K562 (cell line): ENCODE results near the gene KSR2. TPM values are rescaled to one million over a fixed set of nuclear protein-coding genes. Genes with fewer than 3 reads are reported as not detected.

ENCODE experiments used
- ATAC-seq: fragments of 200-7000 bp; cut with Tn5 transposase; 3 replicates; pipeline ENCODE4 v1.9.1; 2020; ENCODE audit warnings: moderate library complexity
- BruUV-seq: library from RNA; stranded (reverse); fragments of 400-500 nt; replicated peaks from 2 replicates; lab custom pipeline; 2021; lab: Mats Ljungman, UMichigan
- CTCF ChIA-PET: fragments of 300-600 bp; formaldehyde crosslinking; extraction: SDS; loops from one replicate; lab custom pipeline; 2021; ENCODE audit warnings: low intra/inter-chr PET ratio; lab: Yijun Ruan, JAX
- POLR2A ChIA-PET: fragments of 300-600, 350-650 bp; sonication (Branson Sonifier 250); formaldehyde crosslinking; extraction: SDS; loops from one replicate; lab custom pipeline; 2021; ENCODE audit warnings: antibody characterized with exemption, inconsistent platforms; lab: Yijun Ruan, JAX
- DNase-seq, 4 experiments: peaks; one replicate each; pipeline versions ENCODE4 v3.0.0 to v3.0.0-alpha.2; 2011 to 2018; ENCODE audit warnings: low spot score in 3 of 4, mixed read lengths in 3 of 4; ENCODE audit errors: extremely low read depth in 1 of 4
- FAIRE-seq: peaks from 2 replicates; lab custom pipeline; 2011; peaks lifted over from hg19 to GRCh38; lab: Jason Lieb, UNC
- H2AFZ ChIP-seq: 2 replicates; pipeline ENCODE4 v1.6.0; 2011; ENCODE audit warnings: low read depth, low read length, control low read depth, inconsistent platforms
- H3K27ac ChIP-seq: fragments of 200-600 bp; 3 replicates; pipeline ENCODE4 v1.8.0; 2011; ENCODE audit warnings: low read depth, mild to moderate bottlenecking, control low read depth, inconsistent platforms, low read length, moderate library complexity, mixed read lengths; ENCODE audit errors: extremely low read depth
- H3K27me3 ChIP-seq, 2 experiments: fragments of 300-600 bp in 1 of 2; 2 replicates in 1 of 2; 3 replicates in 1 of 2; pipeline versions ENCODE4 v1.6.0 to v1.8.0; 2011; ENCODE audit warnings: inconsistent platforms in 2 of 2, low read length in 2 of 2, mild to moderate bottlenecking in 1 of 2, mixed read lengths in 1 of 2, moderate library complexity in 1 of 2; ENCODE audit not compliant: control insufficient read depth in 2 of 2, insufficient read depth in 2 of 2
- H3K36me3 ChIP-seq: fragments of 300-600 bp; 3 replicates; pipeline ENCODE4 v1.8.0; 2011; ENCODE audit warnings: mild to moderate bottlenecking, low read length, inconsistent platforms; ENCODE audit not compliant: control insufficient read depth, insufficient read depth
- H3K4me1 ChIP-seq, 2 experiments: fragments of 200-600 bp in 1 of 2; replicated peaks in 1 of 2; 2 replicates in 1 of 2; 3 replicates in 1 of 2; pipeline versions ENCODE4 v1.5.1 to v1.8.0; 2011; ENCODE audit warnings: inconsistent platforms in 2 of 2, low read length in 2 of 2, mild to moderate bottlenecking in 1 of 2, mixed read lengths in 1 of 2, moderate library complexity in 1 of 2; ENCODE audit not compliant: control insufficient read depth in 2 of 2, insufficient read depth in 2 of 2
- H3K4me2 ChIP-seq: 2 replicates; pipeline ENCODE4 v1.6.1; 2011; ENCODE audit warnings: low read length, control low read depth, inconsistent platforms, mixed read lengths; ENCODE audit not compliant: insufficient read depth
- H3K4me3 ChIP-seq: fragments of 200-600 bp; sonication (generic), shearing (Covaris generic); 2 replicates; pipeline ENCODE4 v1.5.1; 2016; ENCODE audit warnings: control low read depth, inconsistent platforms
- H3K79me2 ChIP-seq: fragments of 200-600 bp; 3 replicates; pipeline ENCODE4 v1.8.0; 2011; ENCODE audit warnings: low read length, inconsistent platforms; ENCODE audit not compliant: control insufficient read depth, insufficient read depth
- H3K9ac ChIP-seq, 2 experiments: 2 replicates each; pipeline versions ENCODE4 v1.6.0 to v1.6.1; 2011; ENCODE audit warnings: low read depth in 2 of 2, low read length in 2 of 2, control low read depth in 1 of 2, inconsistent platforms in 1 of 2, mild to moderate bottlenecking in 1 of 2, mixed read lengths in 1 of 2; ENCODE audit not compliant: insufficient read depth in 1 of 2
- H3K9me1 ChIP-seq: one replicate; pipeline ENCODE4 v1.6.0; 2011; ENCODE audit warnings: inconsistent platforms, mild to moderate bottlenecking, low read length, moderate library complexity; ENCODE audit not compliant: control insufficient read depth, insufficient read depth
- H3K9me3 ChIP-seq: replicated peaks from 2 replicates; pipeline ENCODE4 v1.5.1; 2011; ENCODE audit warnings: low read depth, low read length, inconsistent platforms; ENCODE audit not compliant: control insufficient read depth, insufficient read depth
- H4K20me1 ChIP-seq: replicated peaks from 2 replicates; pipeline ENCODE4 v1.6.1; 2011; ENCODE audit warnings: low read length, inconsistent platforms, mixed read lengths; ENCODE audit not compliant: control insufficient read depth, insufficient read depth
- ARID1B ChIP-seq: fragments of 450-650 bp; IDR thresholded peaks from 2 replicates; pipeline ENCODE4 v1.6.1; 2016; ENCODE audit warnings: antibody characterized with exemption, mild to moderate bottlenecking, inconsistent platforms
- BRD4 ChIP-seq: fragments of 200-600 bp; sonication (generic); IDR thresholded peaks from 2 replicates; pipeline ENCODE4 v1.6.1; 2017; ENCODE audit warnings: inconsistent platforms
- CBX3 ChIP-seq, 2 experiments: IDR thresholded peaks; 1 replicate in 1 of 2; 2 replicates in 1 of 2; pipeline ENCODE4 v1.6.1; 2012; ENCODE audit warnings: inconsistent platforms in 2 of 2, low read length in 2 of 2, borderline replicate concordance in 1 of 2, control low read depth in 1 of 2
- DDX20 ChIP-seq: fragments of 450-650 bp; IDR thresholded peaks from 2 replicates; pipeline ENCODE4 v1.6.1; 2016; ENCODE audit warnings: missing genetic modification characterization, low read depth, mild to moderate bottlenecking, missing compliant biosample characterization, moderate library complexity
- HNRNPH1 ChIP-seq: fragments of 200-400 bp; formaldehyde crosslinking; optimal IDR thresholded peaks from 2 replicates; pipeline ENCODE3; 2017; ENCODE audit warnings: low read depth, mild to moderate bottlenecking, low read length, moderate library complexity
- KLF10 ChIP-seq: fragments of 250-450 bp; sonication (Bioruptor Pico); IDR thresholded peaks from 2 replicates; pipeline ENCODE4 v1.6.1; 2021; ENCODE audit warnings: matching md5 sums
- MAFF ChIP-seq: IDR thresholded peaks from 2 replicates; pipeline ENCODE4 v1.6.1; 2012; ENCODE audit warnings: low read length, improper control_type of control experiment
- MYBL2 ChIP-seq, 2 experiments: fragments of 450-650 bp in 1 of 2; sonication (generic) in 1 of 2; formaldehyde crosslinking in 1 of 2; IDR thresholded peaks; 2 replicates each; pipeline versions ENCODE4 v1.6.1 to v1.8.1; 2017 to 2022; ENCODE audit warnings: borderline replicate concordance in 1 of 2, inconsistent platforms in 1 of 2, low read depth in 1 of 2, mild to moderate bottlenecking in 1 of 2, missing genetic modification reagents in 1 of 2, moderate library complexity in 1 of 2
- NCOA2 ChIP-seq, 2 experiments: fragments of 450-650 bp; IDR thresholded peaks; 2 replicates each; pipeline ENCODE4 v1.6.1; 2018; ENCODE audit warnings: mild to moderate bottlenecking in 2 of 2, moderate library complexity in 1 of 2; ENCODE audit not compliant: partially characterized antibody in 2 of 2
- NFXL1 ChIP-seq: fragments of 450-650 bp; formaldehyde crosslinking; IDR thresholded peaks from 2 replicates; pipeline ENCODE4 v1.4.0; 2021; ENCODE audit warnings: mild to moderate bottlenecking
- NRF1 ChIP-seq, 2 experiments: fragments of 450-650 bp; IDR thresholded peaks in 1 of 2; conservative IDR thresholded peaks in 1 of 2; 2 replicates each; pipeline ENCODE4 v1.6.1; 2014; ENCODE audit warnings: mild to moderate bottlenecking in 2 of 2
- RFX5 ChIP-seq: IDR thresholded peaks from 2 replicates; pipeline ENCODE4 v1.6.1; 2011; ENCODE audit warnings: low read depth, mild to moderate bottlenecking, improper control_type of control experiment, low read length
- SPI1 ChIP-seq: IDR thresholded peaks from 2 replicates; pipeline ENCODE4 v1.6.1; 2011; ENCODE audit warnings: low read depth, low read length, control low read depth, borderline replicate concordance
- TRIM24 ChIP-seq, 2 experiments: fragments of 450-650 bp; IDR thresholded peaks; 2 replicates each; pipeline ENCODE4 v1.6.1; 2016
- ZFP30 ChIP-seq: fragments of 250-450 bp; sonication (Bioruptor Pico); IDR thresholded peaks from 2 replicates; pipeline ENCODE4 v1.8.0; 2022; ENCODE audit warnings: moderate library complexity, mild to moderate bottlenecking, inconsistent platforms, borderline replicate concordance
- ZFX ChIP-seq: sonication (generic); formaldehyde crosslinking; IDR thresholded peaks from 2 replicates; pipeline ENCODE4 v1.8.0; 2022; ENCODE audit warnings: mild to moderate bottlenecking, missing genetic modification reagents, moderate library complexity
- ZNF561 ChIP-seq: fragments of 450-650 bp; formaldehyde crosslinking; conservative IDR thresholded peaks from 2 replicates; pipeline ENCODE4 v1.4.0; 2020; ENCODE audit warnings: mild to moderate bottlenecking, moderate library complexity
- WGBS: fragments of 100-300 bp; shearing (Covaris generic); methylation state at CpG from one replicate; pipeline ENCODE4 v1.1.6; 2016; ENCODE audit warnings: low coverage, mixed read lengths; ENCODE audit not compliant: insufficient coverage; ENCODE audit errors: missing lambda C conversion rate; 5-methylcytosine and 5-hydroxymethylcytosine counted together
- in situ Hi-C: fragments of 300-500 bp; cut with MboI; formaldehyde crosslinking; loops from 4 replicates; pipeline ENCODE4 v1.15.0; 2018; ENCODE audit warnings: inconsistent platforms, mixed read lengths
- intact Hi-C: fragments of 100-400 bp; cut with micrococcal nuclease; formaldehyde crosslinking; loops from 2 replicates; pipeline ENCODE4 v1.14.2; 2022
- polyA plus RNA-seq, 8 experiments: library from polyadenylated mRNA; depleted of rRNA in 4 of 8; stranded (reverse) in 5 of 8; unstranded in 3 of 8; fragments of >200 nt; fragmentation: Nextera tagmentation in 2 of 8; fragmentation: Illumina TruSeq in 1 of 8; extraction: Ambion mirVana in 2 of 8; extraction: Trizol in 1 of 8; gene quantifications; 2 replicates each; pipeline versions ENCODE4 v1.2.1 to v1.2.3, GENCODE V29; 2011 to 2014; ENCODE audit warnings: inconsistent platforms in 1 of 8, missing spikeins in 1 of 8
- total RNA-seq, 7 experiments: library from RNA; depleted of rRNA in 6 of 7; stranded (reverse); fragments of >200 nt in 6 of 7; fragmentation: Illumina TruSeq in 2 of 7; extraction: Trizol in 2 of 7; gene quantifications; 2 replicates each; pipeline versions ENCODE4 v1.2.1 to v1.2.3, GENCODE V29; 2011 to 2021; ENCODE audit warnings: low replicate concordance in 1 of 7
- TF ChIP-seq, protein P1 (sequence below), 2 experiments: IDR thresholded peaks in 1 of 2; conservative IDR thresholded peaks in 1 of 2; 2 replicates each; pipeline ENCODE4 v1.6.1; 2016; ENCODE audit warnings: low read depth in 2 of 2, mild to moderate bottlenecking in 1 of 2, missing compliant biosample characterization in 1 of 2, missing genetic modification characterization in 1 of 2, moderate library complexity in 1 of 2
- TF ChIP-seq, protein P2 (sequence below): IDR thresholded peaks from 2 replicates; pipeline ENCODE4 v1.6.1; 2014; ENCODE audit warnings: antibody characterized with exemption

The KSR2 gene
- total and polyA plus RNA-seq, 9 of the 15 experiments (the other 6 are each of a cell fraction or from before 2014, with no cell fraction given) = not detected

DNA sequence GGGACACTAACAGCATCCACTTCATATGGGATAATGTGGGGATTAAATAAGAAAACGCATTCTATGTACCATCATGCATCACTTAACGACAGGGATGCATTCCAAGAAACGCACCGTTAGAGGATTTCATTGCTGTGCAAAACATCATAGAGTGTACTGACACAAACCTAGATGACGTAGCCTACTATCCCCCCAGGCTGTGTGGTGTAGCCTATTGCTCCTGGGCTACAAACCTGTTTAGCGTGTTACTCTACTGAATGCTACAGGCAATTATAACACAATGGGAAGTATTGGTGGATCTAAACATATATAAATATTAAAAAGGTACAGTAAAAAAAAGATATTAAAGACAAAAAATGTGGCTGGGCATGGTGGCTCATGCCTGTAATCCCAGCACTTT is 230.6 kb downstream of the KSR2 start:
- BruUV-seq = no TSS peak
- Histone ChIP-seq H3K4me2 (no peak overlapping the region), H3K27ac (no peak overlapping the region), H3K4me3 (no peak overlapping the region), H3K36me3 (no peaks in the 10 kb centered on the region), H3K9ac (no peak overlapping the region)
- in situ Hi-C loops (no loop called here), intact Hi-C loops (no loop called here)
- POLR2A ChIA-PET = no interaction called here
- TF ChIP-seq ZFX (CRISPR knock-in tag) (no peak), ZFP30 (no peak), NCOA2 (IDR thresholded peaks at IDR 0.05; ENCODE audit: partially characterized antibody in 2 of 2) (no peak), ARID1B (no peak), SPI1 (no peak), NRF1 (conservative IDR thresholded peaks at IDR 0.05 in 1 of 2, IDR thresholded peaks at IDR 0.05 in 1 of 2) (no peak), RFX5 (no peak), HNRNPH1 (no peak), MYBL2 (IDR thresholded peaks at IDR 0.05; ENCODE audit: low read depth) (no peak), MYBL2 (CRISPR knock-in tag; IDR thresholded peaks at IDR 0.05; ENCODE audit: borderline replicate concordance) (no peak), NFXL1 (CRISPR knock-in tag) (no peak), KLF10 (no peak), CBX3 (IDR thresholded peaks at IDR 0.05; ENCODE audit: borderline replicate concordance in 1 of 2, low read length in 2 of 2) (no peak), TRIM24 (IDR thresholded peaks at IDR 0.05) (no peak), BRD4 (no peak), DDX20 (no peak), ZNF561 (CRISPR knock-in tag) (no peak), MAFF (no peak)
- TF ChIP-seq, protein P1, sequence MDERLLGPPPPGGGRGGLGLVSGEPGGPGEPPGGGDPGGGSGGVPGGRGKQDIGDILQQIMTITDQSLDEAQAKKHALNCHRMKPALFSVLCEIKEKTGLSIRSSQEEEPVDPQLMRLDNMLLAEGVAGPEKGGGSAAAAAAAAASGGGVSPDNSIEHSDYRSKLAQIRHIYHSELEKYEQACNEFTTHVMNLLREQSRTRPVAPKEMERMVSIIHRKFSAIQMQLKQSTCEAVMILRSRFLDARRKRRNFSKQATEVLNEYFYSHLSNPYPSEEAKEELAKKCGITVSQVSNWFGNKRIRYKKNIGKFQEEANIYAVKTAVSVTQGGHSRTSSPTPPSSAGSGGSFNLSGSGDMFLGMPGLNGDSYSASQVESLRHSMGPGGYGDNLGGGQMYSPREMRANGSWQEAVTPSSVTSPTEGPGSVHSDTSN (CRISPR knock-in tag; IDR thresholded peaks at IDR 0.05; ENCODE audit: low read depth) = no peak
- TF ChIP-seq, protein P1 (tag; conservative IDR thresholded peaks at IDR 0.05; ENCODE audit: low read depth) = no peak
- TF ChIP-seq, protein P2, sequence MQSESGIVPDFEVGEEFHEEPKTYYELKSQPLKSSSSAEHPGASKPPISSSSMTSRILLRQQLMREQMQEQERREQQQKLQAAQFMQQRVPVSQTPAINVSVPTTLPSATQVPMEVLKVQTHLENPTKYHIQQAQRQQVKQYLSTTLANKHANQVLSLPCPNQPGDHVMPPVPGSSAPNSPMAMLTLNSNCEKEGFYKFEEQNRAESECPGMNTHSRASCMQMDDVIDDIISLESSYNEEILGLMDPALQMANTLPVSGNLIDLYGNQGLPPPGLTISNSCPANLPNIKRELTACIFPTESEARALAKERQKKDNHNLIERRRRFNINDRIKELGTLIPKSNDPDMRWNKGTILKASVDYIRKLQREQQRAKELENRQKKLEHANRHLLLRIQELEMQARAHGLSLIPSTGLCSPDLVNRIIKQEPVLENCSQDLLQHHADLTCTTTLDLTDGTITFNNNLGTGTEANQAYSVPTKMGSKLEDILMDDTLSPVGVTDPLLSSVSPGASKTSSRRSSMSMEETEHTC = no peak
- TF ChIP-seq, all 486 proteins: peak for 0
- no peak overlapping the region for H2AFZ ChIP-seq
- FAIRE-seq (no peak), ATAC-seq (no peak), DNase-seq (no peak)
- H3K27me3 ChIP-seq = peaks cover 0 to 8% of the 10 kb centered on the region in 2 experiments; a peak in 2 of 5 replicates
- no peaks in the 10 kb centered on the region for H3K9me1 ChIP-seq
- no peaks in the 10 kb centered on the region for H3K4me1 ChIP-seq
- no peaks in the 10 kb centered on the region for H4K20me1 ChIP-seq
- WGBS = 0% methylated on average over 6 of the region's 6 CpGs
- no peaks in the 10 kb centered on the region for H3K79me2 ChIP-seq
- H3K9me3 ChIP-seq = no peaks in the 10 kb centered on the region
- CTCF ChIA-PET = no interaction called here
